ENCODE measurements around the gene TRAF5.
"Not testable (repeated sequence)": the region's sequence is repeated elsewhere in the genome, so short reads cannot be mapped to it uniquely, and the experiment has no call there.

The TRAF5 gene

DNA sequence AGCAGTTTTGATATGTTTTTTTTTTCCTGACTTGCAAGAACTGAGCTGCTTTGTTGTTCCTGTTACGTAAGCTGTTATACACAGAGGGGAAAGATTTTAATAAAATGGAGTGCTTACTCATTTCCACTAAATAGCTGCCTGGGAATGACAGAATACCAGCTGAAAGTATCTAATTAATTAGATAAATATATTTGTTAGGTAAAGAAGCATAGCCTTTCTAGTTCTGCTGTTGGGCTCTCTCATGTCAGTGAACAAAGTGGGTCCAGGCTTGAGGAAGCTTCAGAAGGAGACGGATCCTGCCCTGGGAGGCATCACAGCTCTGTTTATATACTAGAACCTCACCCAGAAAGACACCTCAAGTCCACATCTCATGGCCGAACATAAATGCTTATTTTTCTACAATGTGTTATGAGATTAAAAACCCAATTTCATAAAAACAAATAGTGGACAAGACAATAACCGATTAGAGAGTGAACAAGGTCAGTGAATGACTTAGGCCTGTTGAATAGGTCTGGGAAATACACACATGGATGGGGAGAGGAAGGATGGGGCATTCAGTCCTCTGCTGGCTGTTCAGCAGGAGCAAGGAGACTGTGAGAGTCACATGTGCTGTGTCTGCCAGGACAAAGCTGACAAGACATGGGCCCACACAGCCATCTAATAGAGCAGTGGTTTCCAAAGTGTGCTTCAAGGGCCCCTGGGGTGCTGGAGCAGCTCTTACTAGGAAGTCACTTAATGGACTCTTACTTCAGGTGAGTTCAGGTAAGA is 20.6 kb downstream of the TRAF5 start:
- no peak for DNase-seq

DNA sequence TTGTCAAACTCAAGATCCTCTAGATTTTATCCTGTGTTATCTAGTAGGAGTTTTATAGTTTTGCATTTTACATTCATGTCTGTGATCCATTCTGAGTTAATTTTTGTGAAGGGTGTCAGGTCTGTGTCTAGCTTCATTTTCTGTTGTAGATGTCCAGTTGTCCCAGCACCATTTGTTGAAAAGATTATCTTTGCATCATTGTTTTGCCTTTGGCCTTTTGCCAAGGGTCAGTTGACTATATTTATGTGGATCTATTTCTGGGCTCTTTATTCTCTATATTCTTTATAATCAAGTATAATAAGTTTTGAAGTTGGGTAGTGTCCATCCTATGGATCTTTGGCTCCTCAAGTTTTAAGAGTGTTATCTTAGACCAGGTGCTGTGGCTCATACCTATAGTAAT is 21.9 kb downstream of the TRAF5 start:
- DNase-seq: no peak

DNA sequence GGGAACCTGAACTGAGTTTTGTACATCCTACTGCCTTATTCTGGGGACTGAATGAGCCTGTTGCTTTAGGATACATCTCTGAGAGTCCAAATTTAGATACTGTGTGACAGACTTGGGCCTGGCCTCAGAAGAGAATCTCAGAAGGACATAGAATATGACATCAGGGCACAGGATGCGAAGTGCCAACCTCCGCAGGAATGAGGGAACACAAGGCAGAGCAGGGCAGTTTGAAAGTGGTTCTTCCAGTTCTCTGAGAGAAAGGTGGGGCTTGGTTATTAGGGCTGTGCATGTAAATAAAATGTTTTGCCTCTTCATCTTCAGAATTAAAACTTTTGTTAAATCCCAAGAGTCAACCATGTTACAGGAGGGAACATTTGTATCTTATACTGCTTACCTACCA is 23.1 kb downstream of the TRAF5 start:
- peak; percentile 3 for DNase-seq

GRCh38 chr1:211352055-211352454 is 25.4 kb downstream of the TRAF5 start:
- DNase-seq: not testable (repeated sequence)

- no peak for DNase-seq
These were observed 25.8 kb downstream of the TRAF5 start for GRCh38 chr1:211352465-211352864.

DNA sequence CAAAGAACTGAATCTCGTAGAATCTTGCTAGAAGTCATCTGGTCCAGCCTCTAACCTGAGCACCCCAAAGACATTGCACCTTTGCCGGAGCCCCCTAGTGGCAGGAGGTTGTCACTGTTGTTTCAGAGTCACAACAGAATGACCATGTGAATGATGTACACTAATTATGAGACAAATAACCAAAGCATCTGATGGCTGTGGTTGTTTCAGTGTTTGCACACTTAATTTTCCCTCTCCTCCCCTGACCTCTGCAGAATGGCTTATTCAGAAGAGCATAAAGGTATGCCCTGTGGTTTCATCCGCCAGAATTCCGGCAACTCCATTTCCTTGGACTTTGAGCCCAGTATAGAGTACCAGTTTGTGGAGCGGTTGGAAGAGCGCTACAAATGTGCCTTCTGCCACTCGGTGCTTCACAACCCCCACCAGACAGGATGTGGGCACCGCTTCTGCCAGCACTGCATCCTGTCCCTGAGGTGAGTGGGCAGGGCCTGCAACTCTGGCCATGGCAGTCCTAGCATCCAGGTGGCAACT is 26.4 kb downstream of the TRAF5 start:
- DNase-seq: no peak

DNA sequence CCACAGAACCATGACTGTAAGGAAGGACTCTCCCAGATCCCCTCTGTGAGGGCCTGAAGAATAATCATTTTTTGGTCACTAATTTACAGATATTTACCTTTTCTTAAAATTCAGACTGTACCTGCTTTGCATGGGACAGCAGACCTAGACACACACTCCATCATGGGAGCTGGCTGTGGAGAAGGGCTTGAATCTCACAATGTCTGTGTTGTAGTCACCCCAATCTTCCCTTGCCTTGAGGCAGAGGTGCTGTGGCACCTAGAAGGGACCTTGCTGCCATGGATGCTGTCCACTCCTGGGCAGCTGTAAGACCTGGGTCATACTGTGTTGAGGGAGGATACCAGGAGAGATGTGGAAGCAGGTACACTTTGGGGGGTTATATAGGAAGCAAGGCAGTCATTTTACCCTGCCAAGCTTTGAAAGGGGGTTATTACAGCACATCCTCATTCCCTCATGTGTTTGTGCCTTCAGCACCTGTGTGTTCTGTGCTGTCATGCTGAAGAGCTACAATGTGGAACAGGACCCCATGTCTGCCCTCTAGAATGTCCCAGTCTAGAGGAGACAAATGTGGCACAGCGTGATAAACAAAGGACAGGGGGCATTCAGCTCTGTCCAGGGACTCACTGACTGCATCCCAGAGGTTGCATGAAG is 27.1 kb downstream of the TRAF5 start:
- DNase-seq: no peak

GRCh38 chr1:211355873-211356272 is 29.2 kb downstream of the TRAF5 start:
- DNase-seq: no peak

- DNase-seq: no peak
These were observed 30.2 kb downstream of the TRAF5 start for GRCh38 chr1:211356723-211357407.

GRCh38 chr1:211358685-211359084 is 32.1 kb downstream of the TRAF5 start:
- no peak for DNase-seq

DNA sequence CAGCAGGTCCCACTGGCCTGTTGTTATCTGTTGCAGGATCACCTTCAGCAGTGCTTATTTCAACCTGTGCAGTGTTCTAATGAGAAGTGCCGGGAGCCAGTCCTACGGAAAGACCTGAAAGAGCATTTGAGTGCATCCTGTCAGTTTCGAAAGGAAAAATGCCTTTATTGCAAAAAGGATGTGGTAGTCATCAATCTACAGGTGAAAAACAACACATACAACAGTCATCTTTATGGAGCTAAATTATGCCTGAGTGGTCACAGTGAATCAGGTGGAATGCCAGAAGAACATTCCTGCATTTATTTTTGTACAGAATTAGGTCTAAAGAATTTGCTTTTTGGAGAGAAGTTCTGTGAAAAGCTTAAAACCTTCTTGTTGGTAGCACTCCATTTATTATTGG is 33.2 kb downstream of the TRAF5 start:
- DNase-seq: no peak

GRCh38 chr1:211361202-211361601 is 34.6 kb downstream of the TRAF5 start:
- DNase-seq: no peak

GRCh38 chr1:211369640-211370039 is 43.0 kb downstream of the TRAF5 start:
- no peak for DNase-seq

GRCh38 chr1:211370669-211371068 is 44.0 kb downstream of the TRAF5 start:
- no peak for DNase-seq

DNA sequence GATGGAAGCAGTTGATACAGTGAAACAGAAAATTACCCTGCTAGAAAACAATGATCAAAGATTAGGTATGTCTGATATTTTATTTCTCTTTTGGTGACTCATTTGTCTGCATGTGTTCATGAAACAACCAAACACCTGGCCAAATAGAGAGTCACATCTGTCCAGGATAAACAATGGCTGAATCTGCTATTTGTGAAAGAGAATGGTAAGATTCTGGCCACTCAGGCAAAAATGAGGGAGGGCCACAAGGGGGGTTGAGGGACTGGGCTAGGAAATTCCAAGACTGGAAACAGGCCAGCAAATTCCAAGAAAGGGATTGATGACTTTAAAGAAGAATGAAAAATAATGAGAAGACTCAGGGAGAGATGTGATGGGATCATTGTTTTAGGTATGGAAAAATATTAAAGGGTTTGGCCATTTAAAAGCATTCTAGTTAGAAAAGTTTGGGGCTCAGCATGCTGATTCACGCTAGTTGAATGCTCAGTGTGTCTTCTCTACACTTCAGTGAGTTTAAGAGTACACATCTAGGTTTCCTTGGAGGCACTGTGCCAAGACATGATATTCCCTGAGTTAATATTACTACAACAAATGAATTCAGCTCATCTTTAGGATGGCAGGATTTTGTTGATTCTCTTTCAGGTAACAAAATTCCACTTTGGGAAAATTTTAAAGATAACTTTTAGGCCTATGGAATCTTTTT is 44.9 kb downstream of the TRAF5 start:
- DNase-seq: no peak

DNA sequence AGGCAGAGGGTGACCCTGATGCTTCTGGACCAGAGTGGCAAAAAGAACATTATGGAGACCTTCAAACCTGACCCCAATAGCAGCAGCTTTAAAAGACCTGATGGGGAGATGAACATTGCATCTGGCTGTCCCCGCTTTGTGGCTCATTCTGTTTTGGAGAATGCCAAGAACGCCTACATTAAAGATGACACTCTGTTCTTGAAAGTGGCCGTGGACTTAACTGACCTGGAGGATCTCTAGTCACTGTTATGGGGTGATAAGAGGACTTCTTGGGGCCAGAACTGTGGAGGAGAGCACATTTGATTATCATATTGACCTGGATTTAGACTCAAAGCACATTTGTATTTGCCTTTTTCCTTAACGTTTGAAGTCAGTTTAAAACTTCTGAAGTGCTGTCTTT is 45.8 kb downstream of the TRAF5 start:
- DNase-seq: no peak

- no peak for DNase-seq
These were observed 48.6 kb downstream of the TRAF5 start for GRCh38 chr1:211375146-211375818.

GRCh38 chr1:211375949-211376348 is 49.3 kb downstream of the TRAF5 start:
- no peak for DNase-seq

- DNase-seq: no peak
These were observed 50.3 kb downstream of the TRAF5 start for GRCh38 chr1:211376807-211377470.

DNA sequence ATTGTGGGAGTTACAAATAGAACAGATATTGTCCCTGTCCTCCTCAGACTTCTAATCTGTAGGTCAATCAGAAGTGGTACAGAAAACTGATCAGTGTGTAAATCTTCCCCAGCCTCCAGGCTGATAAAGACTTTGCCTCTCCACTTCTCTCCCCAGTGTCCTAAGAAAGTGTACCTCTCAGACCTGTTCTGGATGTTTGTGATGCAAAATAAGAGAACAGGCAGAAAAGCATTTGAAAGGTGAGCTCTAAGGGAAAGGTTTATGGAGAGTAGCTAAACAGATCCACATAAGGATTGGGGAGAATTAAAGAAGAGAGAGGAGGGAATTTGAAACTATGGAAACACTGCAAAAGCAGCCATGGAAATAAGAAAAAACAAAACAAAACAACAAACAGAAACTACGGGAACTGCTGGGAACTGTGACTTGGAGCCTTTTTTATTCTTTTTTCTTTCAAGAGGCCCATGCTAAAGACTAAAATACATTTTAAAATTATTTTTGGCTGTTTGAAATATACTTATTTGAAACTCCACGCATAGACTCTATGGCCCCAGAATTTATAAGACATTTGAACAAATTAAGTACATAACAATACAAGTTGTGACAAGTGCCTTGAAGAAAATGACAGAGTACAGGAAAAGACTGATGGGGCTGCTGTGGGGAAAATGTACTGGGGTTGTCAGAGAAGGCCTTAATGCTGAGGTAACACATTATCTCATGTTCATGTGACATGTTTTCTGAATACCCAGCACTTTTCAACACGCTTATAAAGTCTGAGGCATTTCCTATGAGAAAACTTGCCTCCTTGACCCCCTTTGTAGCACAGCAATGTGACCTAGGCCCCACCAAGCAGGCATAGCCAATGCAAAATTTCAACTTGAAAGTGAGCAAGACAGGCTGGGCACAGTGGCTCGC is 51.2 kb downstream of the TRAF5 start:
- DNase-seq: no peak

DNA sequence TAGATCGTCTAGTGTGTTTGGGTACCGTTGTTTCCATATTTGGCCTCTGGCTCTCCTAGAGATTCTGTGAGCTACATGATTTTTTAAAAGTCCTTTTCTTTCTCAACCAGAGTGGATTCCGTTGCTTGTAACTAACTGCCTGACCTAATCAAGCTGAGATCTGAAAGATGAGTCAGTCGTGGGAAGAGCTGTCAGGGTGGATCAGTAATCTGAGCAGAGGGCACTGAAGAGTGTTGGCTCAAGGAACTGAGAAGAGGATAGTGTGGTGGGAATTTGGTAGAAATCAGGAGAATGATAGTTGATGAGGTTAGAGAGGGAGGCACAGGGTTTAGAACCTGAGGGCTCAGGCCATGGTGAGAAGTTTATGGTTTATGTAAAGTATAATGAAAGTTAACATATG is 52.2 kb downstream of the TRAF5 start:
- no peak for DNase-seq
